NCI-H446 treated with DMSO at 0.1 percent for 48 hours (cell line): ENCODE results near the gene ITFG1.
"Not testable (repeated sequence)": the region's sequence is repeated elsewhere in the genome, so short reads cannot be mapped to it uniquely, and the experiment has no call there.

Experiments used
- DNase-seq: peaks from one replicate; lab custom pipeline; 2025; lab: John Stamatoyannopoulos, UW

The ITFG1 gene

GRCh38 chr16:47324309-47324708 lies 136.6 kb downstream of the ITFG1 start:
- not testable (repeated sequence) for DNase-seq

GRCh38 chr16:47323241-47323640 lies 137.6 kb downstream of the ITFG1 start:
- no peak for DNase-seq

GRCh38 chr16:47320546-47321310 lies 140.1 kb downstream of the ITFG1 start:
- no peak for DNase-seq

GRCh38 chr16:47317465-47318240 lies 143.2 kb downstream of the ITFG1 start:
- no peak for DNase-seq

GRCh38 chr16:47316442-47317015 lies 144.3 kb downstream of the ITFG1 start:
- DNase-seq = no peak

- DNase-seq = no peak
Measured at GRCh38 chr16:47311738-47312505, 148.9 kb downstream of the ITFG1 start.

GRCh38 chr16:47310792-47311211 lies 150.1 kb downstream of the ITFG1 start:
- DNase-seq = no peak

GRCh38 chr16:47309581-47310312 lies 151.1 kb downstream of the ITFG1 start:
- DNase-seq = no peak

GRCh38 chr16:47308601-47309000 lies 152.3 kb downstream of the ITFG1 start:
- DNase-seq = no peak

GRCh38 chr16:47304563-47304962 lies 156.3 kb downstream of the ITFG1 start:
- DNase-seq = no peak

- no peak for DNase-seq
Measured at GRCh38 chr16:47299587-47299986, 161.3 kb downstream of the ITFG1 start.

- DNase-seq = no peak
Measured at GRCh38 chr16:47284999-47285398, 175.9 kb downstream of the ITFG1 start.

GRCh38 chr16:47278306-47278970 lies 182.4 kb downstream of the ITFG1 start:
- DNase-seq = no peak

GRCh38 chr16:47276522-47276921 lies 184.3 kb downstream of the ITFG1 start:
- no peak for DNase-seq

- no peak for DNase-seq
Measured at GRCh38 chr16:47262938-47263337, 197.9 kb downstream of the ITFG1 start.

GRCh38 chr16:47260503-47260902 lies 200.4 kb downstream of the ITFG1 start:
- DNase-seq = no peak

- no peak for DNase-seq
Measured at GRCh38 chr16:47258874-47259461, 201.9 kb downstream of the ITFG1 start.

GRCh38 chr16:47254756-47255155 lies 206.1 kb downstream of the ITFG1 start:
- DNase-seq = no peak

GRCh38 chr16:47250983-47251382 lies 209.9 kb downstream of the ITFG1 start:
- no peak for DNase-seq

GRCh38 chr16:47247690-47248089 lies 213.2 kb downstream of the ITFG1 start:
- DNase-seq = no peak

- DNase-seq = no peak
Measured at GRCh38 chr16:47244206-47244605, 216.7 kb downstream of the ITFG1 start.
